ENCODE data around the gene ACADSB.

GRCh38 chr10:123081896-123082295 lies 73.1 kb downstream of the ACADSB start:
- no peak for TF ChIP-seq CTCF (IDR thresholded peaks at IDR 0.05; ENCODE audit: poor library complexity, severe bottlenecking)
- TF ChIP-seq EP300 (conservative IDR thresholded peaks at IDR 0.05; ENCODE audit: poor library complexity, severe bottlenecking): no peak
- no peak for TF ChIP-seq EZH2 (IDR thresholded peaks at IDR 0.05; ENCODE audit: borderline replicate concordance, insufficient read depth, low read length, poor library complexity, severe bottlenecking)
- no peak for TF ChIP-seq POLR2AphosphoS5 (IDR thresholded peaks at IDR 0.05)
- no peak for TF ChIP-seq TAF1 (IDR thresholded peaks at IDR 0.05; ENCODE audit: low read depth)
- TF ChIP-seq RAD21 (conservative IDR thresholded peaks at IDR 0.05): no peak
- no peak for TF ChIP-seq SMC3 (conservative IDR thresholded peaks at IDR 0.05; ENCODE audit: poor library complexity)
